ENCODE results near the gene CLSTN3.

CLSTN3 gene

GRCh38 chr12:7136071-7136470 is 5.9 kb downstream of the CLSTN3 start:
- Histone ChIP-seq H3K4me3 (IDR thresholded peaks at IDR 0.05; ENCODE audit: insufficient read depth, low read depth, low read length) (no peak overlapping the region), H3K4me2 (no peak overlapping the region), H3K4me1 (ENCODE audit: low read depth, poor library complexity, severe bottlenecking) (peaks cover 2% of the 10 kb centered on the region), H3K9ac (no peak overlapping the region), H3K27me3 (ENCODE audit: insufficient read depth, low read depth) (no peaks in the 10 kb centered on the region), H3K36me3 (ENCODE audit: insufficient read depth) (no peaks in the 10 kb centered on the region), H3K27ac (no peak overlapping the region), H4K20me1 (ENCODE audit: insufficient read depth) (no peaks in the 10 kb centered on the region), H3K79me2 (ENCODE audit: insufficient read depth, low read depth) (no peaks in the 10 kb centered on the region), H2AFZ (ENCODE audit: low read depth) (no peak overlapping the region)
- TF ChIP-seq, protein P1, sequence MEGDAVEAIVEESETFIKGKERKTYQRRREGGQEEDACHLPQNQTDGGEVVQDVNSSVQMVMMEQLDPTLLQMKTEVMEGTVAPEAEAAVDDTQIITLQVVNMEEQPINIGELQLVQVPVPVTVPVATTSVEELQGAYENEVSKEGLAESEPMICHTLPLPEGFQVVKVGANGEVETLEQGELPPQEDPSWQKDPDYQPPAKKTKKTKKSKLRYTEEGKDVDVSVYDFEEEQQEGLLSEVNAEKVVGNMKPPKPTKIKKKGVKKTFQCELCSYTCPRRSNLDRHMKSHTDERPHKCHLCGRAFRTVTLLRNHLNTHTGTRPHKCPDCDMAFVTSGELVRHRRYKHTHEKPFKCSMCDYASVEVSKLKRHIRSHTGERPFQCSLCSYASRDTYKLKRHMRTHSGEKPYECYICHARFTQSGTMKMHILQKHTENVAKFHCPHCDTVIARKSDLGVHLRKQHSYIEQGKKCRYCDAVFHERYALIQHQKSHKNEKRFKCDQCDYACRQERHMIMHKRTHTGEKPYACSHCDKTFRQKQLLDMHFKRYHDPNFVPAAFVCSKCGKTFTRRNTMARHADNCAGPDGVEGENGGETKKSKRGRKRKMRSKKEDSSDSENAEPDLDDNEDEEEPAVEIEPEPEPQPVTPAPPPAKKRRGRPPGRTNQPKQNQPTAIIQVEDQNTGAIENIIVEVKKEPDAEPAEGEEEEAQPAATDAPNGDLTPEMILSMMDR (conservative IDR thresholded peaks at IDR 0.05; ENCODE audit: low read depth, low read length) = no peak

DNA sequence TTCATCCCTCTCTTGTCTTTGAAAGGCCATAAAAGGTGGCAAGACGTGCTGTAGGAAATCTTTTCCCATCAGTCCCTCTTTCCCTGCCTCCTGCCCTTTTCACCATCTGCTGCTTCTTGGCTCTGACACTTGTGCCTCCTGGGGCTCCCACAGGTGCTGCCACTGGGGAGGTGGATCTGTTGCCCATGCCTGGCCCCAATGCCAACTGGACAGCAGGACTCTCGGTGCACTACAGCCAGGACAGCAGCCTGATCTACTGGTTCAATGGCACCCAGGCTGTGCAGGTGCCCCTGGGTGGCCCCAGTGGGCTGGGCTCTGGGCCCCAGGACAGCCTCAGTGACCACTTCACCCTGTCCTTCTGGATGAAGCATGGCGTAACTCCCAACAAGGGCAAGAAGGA is 6.5 kb downstream of the CLSTN3 start:
- no peak overlapping the region for H3K4me2 ChIP-seq
- H3K36me3 ChIP-seq (ENCODE audit: insufficient read depth) = no peaks in the 10 kb centered on the region
- peaks cover 3% of the 10 kb centered on the region for H3K4me1 ChIP-seq (ENCODE audit: low read depth, poor library complexity, severe bottlenecking)
- no peaks in the 10 kb centered on the region for H3K79me2 ChIP-seq (ENCODE audit: insufficient read depth, low read depth)
- H3K4me3 ChIP-seq (IDR thresholded peaks at IDR 0.05; ENCODE audit: insufficient read depth, low read depth, low read length) = no peak overlapping the region
- H3K27ac ChIP-seq = no peak overlapping the region
- H4K20me1 ChIP-seq (ENCODE audit: insufficient read depth) = no peaks in the 10 kb centered on the region
- no peak overlapping the region for H2AFZ ChIP-seq (ENCODE audit: low read depth)
- no peak overlapping the region for H3K9ac ChIP-seq
- H3K27me3 ChIP-seq (ENCODE audit: insufficient read depth, low read depth) = no peaks in the 10 kb centered on the region
- TF ChIP-seq, protein P1 (conservative IDR thresholded peaks at IDR 0.05; ENCODE audit: low read depth, low read length) = no peak

- Histone ChIP-seq H3K27me3 (ENCODE audit: insufficient read depth, low read depth) (no peaks in the 10 kb centered on the region), H3K36me3 (ENCODE audit: insufficient read depth) (no peaks in the 10 kb centered on the region), H3K79me2 (ENCODE audit: insufficient read depth, low read depth) (no peaks in the 10 kb centered on the region), H3K27ac (no peak overlapping the region), H4K20me1 (ENCODE audit: insufficient read depth) (no peaks in the 10 kb centered on the region), H2AFZ (ENCODE audit: low read depth) (no peak overlapping the region), H3K4me1 (ENCODE audit: low read depth, poor library complexity, severe bottlenecking) (peaks cover 4% of the 10 kb centered on the region), H3K4me2 (no peak overlapping the region), H3K4me3 (IDR thresholded peaks at IDR 0.05; ENCODE audit: insufficient read depth, low read depth, low read length) (no peak overlapping the region), H3K9ac (no peak overlapping the region)
- TF ChIP-seq, protein P1 (conservative IDR thresholded peaks at IDR 0.05; ENCODE audit: low read depth, low read length) = no peak
Measured at GRCh38 chr12:7137908-7138307, 7.7 kb downstream of the CLSTN3 start.

DNA sequence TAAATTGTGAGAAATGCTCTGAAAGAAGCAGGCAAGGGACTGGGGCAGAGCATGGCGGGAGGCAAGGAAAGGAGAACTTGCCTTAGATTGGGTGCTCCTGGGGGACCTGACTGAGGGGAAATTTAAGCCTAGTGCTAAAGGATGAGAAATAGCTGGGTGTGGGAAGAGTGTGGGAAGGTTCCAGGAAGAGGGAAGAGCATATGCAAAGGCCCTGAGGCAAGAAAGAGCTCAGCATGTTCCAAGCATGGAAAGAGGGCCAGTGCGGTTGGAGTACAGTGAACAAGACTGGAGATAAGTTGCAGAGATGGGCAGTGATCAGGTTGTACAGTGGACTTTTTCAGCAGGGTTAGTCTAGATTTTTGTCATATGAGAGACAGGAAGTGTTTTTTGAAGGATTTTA is 9.0 kb downstream of the CLSTN3 start:
- Histone ChIP-seq H4K20me1 (ENCODE audit: insufficient read depth) (no peaks in the 10 kb centered on the region), H2AFZ (ENCODE audit: low read depth) (no peak overlapping the region), H3K27ac (no peak overlapping the region), H3K79me2 (ENCODE audit: insufficient read depth, low read depth) (no peaks in the 10 kb centered on the region), H3K27me3 (ENCODE audit: insufficient read depth, low read depth) (no peaks in the 10 kb centered on the region), H3K4me2 (no peak overlapping the region), H3K4me3 (IDR thresholded peaks at IDR 0.05; ENCODE audit: insufficient read depth, low read depth, low read length) (no peak overlapping the region), H3K36me3 (ENCODE audit: insufficient read depth) (no peaks in the 10 kb centered on the region), H3K9ac (no peak overlapping the region), H3K4me1 (ENCODE audit: low read depth, poor library complexity, severe bottlenecking) (peaks cover 4% of the 10 kb centered on the region)
- TF ChIP-seq, protein P1 (conservative IDR thresholded peaks at IDR 0.05; ENCODE audit: low read depth, low read length) = no peak

All from KMS-11 (cell line).